H1 (cell line): ENCODE data around the gene CREG2. TPM values are rescaled to one million over a fixed set of nuclear protein-coding genes. Genes with fewer than 3 reads are reported as not detected.

Experiments used
- CTCF ChIA-PET: fragments of 300-600 bp; sonication (Branson Sonifier 250); formaldehyde crosslinking; loops from one replicate; lab custom pipeline; 2021; ENCODE audit not compliant: partially characterized antibody; lab: Charles Lee
- POLR2A ChIA-PET: fragments of 300-600 bp; sonication (Branson Sonifier 250); formaldehyde crosslinking; loops from one replicate; lab custom pipeline; 2021; ENCODE audit warnings: inconsistent platforms; ENCODE audit not compliant: partially characterized antibody; lab: Charles Lee
- DNase-seq, 2 experiments: peaks; one replicate each; pipeline versions ENCODE4 v3.0.0 to v3.0.0-alpha.2; 2010 to 2022; ENCODE audit warnings: low spot score in 2 of 2, low read depth in 1 of 2, mixed read lengths in 1 of 2
- FAIRE-seq: peaks from 2 replicates; lab custom pipeline; 2011; peaks lifted over from hg19 to GRCh38; lab: Jason Lieb, UNC
- H2AFZ ChIP-seq: 2 replicates; pipeline ENCODE4 v1.8.1; 2012; ENCODE audit warnings: low read length, inconsistent platforms
- H2AK5ac ChIP-seq: 2 replicates; pipeline ENCODE4 v1.6.1; 2013; ENCODE audit warnings: low read depth, low read length
- H2BK120ac ChIP-seq: replicated peaks from 2 replicates; pipeline ENCODE3; 2013; ENCODE audit warnings: low read depth, low read length, inconsistent platforms
- H2BK12ac ChIP-seq: 2 replicates; pipeline ENCODE4 v1.6.1; 2013; ENCODE audit warnings: low read depth, low read length
- H2BK15ac ChIP-seq: 2 replicates; pipeline ENCODE4 v1.6.1; 2013; ENCODE audit warnings: low read length
- H2BK20ac ChIP-seq: 2 replicates; pipeline ENCODE4 v1.6.1; 2013; ENCODE audit warnings: low read length
- H2BK5ac ChIP-seq: 2 replicates; pipeline ENCODE4 v1.6.1; 2013; ENCODE audit warnings: low read depth, low read length
- H3K14ac ChIP-seq: 2 replicates; pipeline ENCODE4 v1.6.1; 2013; ENCODE audit warnings: inconsistent platforms; ENCODE audit not compliant: insufficient read length
- H3K18ac ChIP-seq: 2 replicates; pipeline ENCODE4 v1.6.1; 2013; ENCODE audit warnings: low read length; ENCODE audit errors: extremely low read depth
- H3K23ac ChIP-seq: 2 replicates; pipeline ENCODE4 v1.6.1; 2013; ENCODE audit warnings: inconsistent platforms; ENCODE audit not compliant: insufficient read length
- H3K23me2 ChIP-seq: 2 replicates; pipeline ENCODE4 v1.6.1; 2013; ENCODE audit warnings: low read depth, low read length
- H3K27ac ChIP-seq: 2 replicates; pipeline ENCODE4 v1.6.1; 2011; ENCODE audit warnings: low read depth, low read length, inconsistent platforms
- H3K27me3 ChIP-seq, 4 experiments: replicated peaks in 1 of 4; 1 replicate in 1 of 4; 2 replicates in 3 of 4; pipeline versions ENCODE4 v1.6.1 to v1.8.1; 2011 to 2013; ENCODE audit warnings: low read length in 3 of 4, mild to moderate bottlenecking in 3 of 4, inconsistent platforms in 2 of 4, mixed read lengths in 2 of 4, moderate library complexity in 1 of 4; ENCODE audit not compliant: control insufficient read depth in 3 of 4, insufficient read depth in 3 of 4; ENCODE audit errors: extremely low read depth in 1 of 4
- H3K36me3 ChIP-seq, 4 experiments: 2 replicates each; pipeline versions ENCODE4 v1.6.1 to v1.8.1; 2011 to 2013; ENCODE audit warnings: mild to moderate bottlenecking in 4 of 4, low read length in 3 of 4, moderate library complexity in 2 of 4, control low read depth in 1 of 4, inconsistent platforms in 1 of 4; ENCODE audit not compliant: insufficient read depth in 4 of 4, control insufficient read depth in 2 of 4
- H3K4ac ChIP-seq: replicated peaks from 2 replicates; pipeline ENCODE3; 2013; ENCODE audit warnings: low read length, low read depth, mixed read lengths, inconsistent platforms; ENCODE audit not compliant: insufficient read length
- H3K4me1 ChIP-seq, 4 experiments: replicated peaks in 1 of 4; 1 replicate in 1 of 4; 2 replicates in 3 of 4; pipeline versions ENCODE4 v1.6.1 to v1.8.1; 2011 to 2013; ENCODE audit warnings: low read length in 3 of 4, inconsistent platforms in 2 of 4, mixed read lengths in 1 of 4; ENCODE audit not compliant: insufficient read depth in 4 of 4, control insufficient read depth in 3 of 4
- H3K4me2 ChIP-seq, 2 experiments: 2 replicates each; pipeline versions ENCODE4 v1.6.1 to v1.8.1; 2011 to 2013; ENCODE audit warnings: low read depth in 2 of 2, low read length in 2 of 2, control low read depth in 1 of 2, inconsistent platforms in 1 of 2, mild to moderate bottlenecking in 1 of 2; ENCODE audit not compliant: insufficient read depth in 1 of 2
- H3K4me3 ChIP-seq, 4 experiments: fragments of 200-600, 300-600 bp in 1 of 4; sonication (generic), shearing (Covaris generic), sonication (Bioruptor Twin) in 1 of 4; 2 replicates each; pipeline versions ENCODE4 v1.5.1 to v1.8.1; 2011 to 2016; ENCODE audit warnings: low read length in 4 of 4, low read depth in 3 of 4, control low read depth in 2 of 4, inconsistent platforms in 2 of 4, mild to moderate bottlenecking in 2 of 4, mixed read lengths in 1 of 4, moderate library complexity in 1 of 4; ENCODE audit not compliant: insufficient read depth in 2 of 4; ENCODE audit errors: extremely low read depth in 1 of 4
- H3K56ac ChIP-seq: replicated peaks from 2 replicates; pipeline ENCODE3; 2013; ENCODE audit warnings: low read depth, mild to moderate bottlenecking, mixed read lengths, low read length, inconsistent platforms; ENCODE audit not compliant: insufficient read length
- H3K79me1 ChIP-seq: 2 replicates; pipeline ENCODE4 v1.6.1; 2013; ENCODE audit warnings: low read depth, low read length, control low read depth
- H3K79me2 ChIP-seq, 2 experiments: 2 replicates each; pipeline versions ENCODE4 v1.6.1 to v1.8.1; 2012 to 2013; ENCODE audit warnings: low read length in 2 of 2, mild to moderate bottlenecking in 2 of 2, inconsistent platforms in 1 of 2; ENCODE audit not compliant: insufficient read depth in 2 of 2, control insufficient read depth in 1 of 2
- H3K9ac ChIP-seq, 4 experiments: replicated peaks in 1 of 4; 1 replicate in 1 of 4; 2 replicates in 3 of 4; pipeline versions ENCODE4 v1.6.1 to v1.8.1; 2011 to 2013; ENCODE audit warnings: low read depth in 3 of 4, low read length in 3 of 4, control low read depth in 2 of 4, mild to moderate bottlenecking in 2 of 4, moderate library complexity in 2 of 4, inconsistent platforms in 1 of 4; ENCODE audit errors: extremely low read depth in 1 of 4
- H3K9me3 ChIP-seq, 2 experiments: 2 replicates each; pipeline versions ENCODE4 v1.6.1 to v1.8.1; 2012 to 2013; ENCODE audit warnings: mild to moderate bottlenecking in 2 of 2, moderate library complexity in 2 of 2, control low read depth in 1 of 2, inconsistent platforms in 1 of 2, low read depth in 1 of 2, low read length in 1 of 2, mixed read lengths in 1 of 2; ENCODE audit not compliant: insufficient read depth in 2 of 2
- H4K20me1 ChIP-seq, 2 experiments: replicated peaks in 1 of 2; 2 replicates each; pipeline versions ENCODE3 to v1.8.1; 2011 to 2013; ENCODE audit warnings: inconsistent platforms in 2 of 2, low read length in 2 of 2, mild to moderate bottlenecking in 1 of 2; ENCODE audit not compliant: insufficient read depth in 2 of 2, control insufficient read depth in 1 of 2
- H4K5ac ChIP-seq: 2 replicates; pipeline ENCODE4 v1.6.1; 2013; ENCODE audit warnings: low read length, low read depth, mixed read lengths, inconsistent platforms; ENCODE audit not compliant: insufficient read length
- H4K8ac ChIP-seq: 2 replicates; pipeline ENCODE4 v1.8.0; 2013; ENCODE audit warnings: mild to moderate bottlenecking, moderate library complexity, low read length, inconsistent platforms; ENCODE audit not compliant: insufficient read depth; ENCODE audit errors: extremely low read depth
- H4K91ac ChIP-seq: replicated peaks from 2 replicates; pipeline ENCODE3; 2013; ENCODE audit warnings: low read length, mixed read lengths, inconsistent platforms; ENCODE audit not compliant: insufficient read length
- BACH1 ChIP-seq: IDR thresholded peaks from 2 replicates; pipeline ENCODE4 v1.6.1; 2012; ENCODE audit warnings: low read length, improper control_type of control experiment
- CBX8 ChIP-seq: fragments of 300-800, 300-1000 bp; sonication (generic); IDR thresholded peaks from 2 replicates; pipeline ENCODE4 v1.7.1; 2016; ENCODE audit warnings: low read depth, low read length, borderline replicate concordance
- GABPA ChIP-seq: IDR thresholded peaks from 2 replicates; pipeline ENCODE4 v1.6.1; 2011; ENCODE audit warnings: mild to moderate bottlenecking, low read length, moderate library complexity, borderline replicate concordance; ENCODE audit not compliant: insufficient read depth
- POLR2AphosphoS5 ChIP-seq: IDR thresholded peaks from 2 replicates; pipeline ENCODE4 v1.6.1; 2011; ENCODE audit warnings: low read depth, low read length
- RAD21 ChIP-seq, 2 experiments: IDR thresholded peaks in 1 of 2; conservative IDR thresholded peaks in 1 of 2; 2 replicates each; pipeline ENCODE4 v1.6.1; 2011; ENCODE audit warnings: low read depth in 2 of 2, low read length in 2 of 2, improper control_type of control experiment in 1 of 2, inconsistent platforms in 1 of 2, mild to moderate bottlenecking in 1 of 2, moderate library complexity in 1 of 2
- RBBP5 ChIP-seq: IDR thresholded peaks from 2 replicates; pipeline ENCODE4 v1.7.1; 2012; ENCODE audit warnings: low read depth, mild to moderate bottlenecking, inconsistent platforms, low read length, moderate library complexity, borderline replicate concordance
- RXRA ChIP-seq: IDR thresholded peaks from 2 replicates; pipeline ENCODE4 v1.6.1; 2011; ENCODE audit warnings: low read depth, mild to moderate bottlenecking, low read length, moderate library complexity; ENCODE audit not compliant: insufficient read depth
- SP2 ChIP-seq: IDR thresholded peaks from 2 replicates; pipeline ENCODE4 v1.6.1; 2012; ENCODE audit warnings: mild to moderate bottlenecking, low read length, inconsistent platforms
- SP4 ChIP-seq: IDR thresholded peaks from 2 replicates; pipeline ENCODE4 v1.6.1; 2012; ENCODE audit warnings: low read length, inconsistent platforms
- WGBS, 2 experiments: shearing (Covaris generic) in 1 of 2; methylation state at CpG; one replicate each; pipeline versions ENCODE4 v1.1.6 to v1.1.7; 2013 to 2015; ENCODE audit warnings: low lambda C conversion rate in 2 of 2, mixed read lengths in 2 of 2, inconsistent platforms in 1 of 2, low coverage in 1 of 2, missing lambda C conversion rate in 1 of 2; ENCODE audit not compliant: insufficient replicate concordance in 2 of 2, insufficient coverage in 1 of 2, insufficient read length in 1 of 2; ENCODE audit errors: extremely low coverage in 1 of 2, missing lambda C conversion rate in 1 of 2; 5-methylcytosine and 5-hydroxymethylcytosine counted together
- polyA plus RNA-seq, 7 experiments: library from polyadenylated mRNA; depleted of rRNA in 3 of 7; stranded (reverse) in 5 of 7; unstranded in 2 of 7; fragments of >200 nt in 5 of 7; fragments of 200-250 nt in 2 of 7; gene quantifications; 1 replicate in 5 of 7; 2 replicates in 1 of 7; 4 replicates in 1 of 7; pipeline versions ENCODE4 v1.2.1 to v1.2.3, GENCODE V29; 2011 to 2013; ENCODE audit warnings: missing spikeins in 2 of 7, mixed read lengths in 2 of 7
- total RNA-seq: library from RNA; stranded (reverse); fragmentation: NEBNext Ultra II Directional; extraction: Animal tissue kit (Norgen Biotek cat#: 25700); gene quantifications from 2 replicates; pipeline ENCODE4 v1.2.1, GENCODE V29; 2021

The CREG2 gene
- total and polyA plus RNA-seq, 2 of the 8 experiments (the other 6 are each of a cell fraction or from before 2014, with no cell fraction given), result 2.0 to 2.2 TPM

DNA sequence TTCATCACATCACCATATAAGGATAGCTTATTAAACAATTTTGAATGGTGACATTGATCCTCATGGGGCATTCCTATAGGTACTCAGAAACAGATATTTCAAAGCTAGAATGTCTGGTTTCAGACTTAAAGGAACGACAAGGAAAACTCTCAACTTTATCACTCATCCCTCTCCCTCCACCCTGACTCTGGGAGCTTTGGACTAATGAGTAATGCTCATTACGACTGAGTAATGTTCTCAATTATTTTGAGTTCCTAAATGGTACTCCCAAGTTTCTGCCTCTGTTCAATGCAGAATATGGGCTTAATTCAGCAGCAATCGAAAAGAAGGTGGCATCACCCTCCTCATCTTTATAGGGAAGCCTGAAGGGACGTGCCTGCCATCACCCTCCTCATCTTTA is 44.2 kb upstream of the CREG2 start:
- FAIRE-seq, result no peak
- H3K56ac ChIP-seq, result no peak overlapping the region
- no peak overlapping the region for H3K4me2 ChIP-seq
- H3K27me3 ChIP-seq, result no peaks in the 10 kb centered on the region
- 88% methylated on average over 4 of the region's 4 CpGs; no CpG with 5 or more reads in 1 of the 2 experiments for WGBS, 2 experiments
- H3K4ac ChIP-seq, result no peak overlapping the region
- no peak overlapping the region for H4K8ac ChIP-seq
- H4K91ac ChIP-seq, result no peak overlapping the region
- H4K5ac ChIP-seq, result no peak overlapping the region
- peaks cover 0 to 4% (median 1%) of the 10 kb centered on the region in 4 experiments; a peak in 3 of 7 replicates for H3K4me1 ChIP-seq
- no peak overlapping the region for H3K23ac ChIP-seq
- H2AK5ac ChIP-seq, result no peak overlapping the region
- no peak overlapping the region for H2BK5ac ChIP-seq
- no peaks in the 10 kb centered on the region for H3K9me3 ChIP-seq
- H3K79me2 ChIP-seq, result no peaks in the 10 kb centered on the region
- no peaks in the 10 kb centered on the region for H3K79me1 ChIP-seq
- H2BK15ac ChIP-seq, result no peak overlapping the region
- POLR2A ChIA-PET, result no interaction called here
- no peak overlapping the region for H2BK120ac ChIP-seq
- H3K18ac ChIP-seq, result no peak overlapping the region
- no peak overlapping the region for H2AFZ ChIP-seq
- CTCF ChIA-PET, result interaction anchor here (0.7 to 6.7 kb wide), 2 partner anchors 12 to 44 kb away, joined by 3 to 32 read pairs; partner anchors contain the start of gene CREG2
- no peak overlapping the region for H2BK12ac ChIP-seq
- no peaks in the 10 kb centered on the region; a peak in 1 of 8 replicates for H3K36me3 ChIP-seq
- no peak overlapping the region for H3K14ac ChIP-seq
- H2BK20ac ChIP-seq, result no peak overlapping the region
- no peaks in the 10 kb centered on the region for H3K23me2 ChIP-seq
- TF ChIP-seq BACH1 (no peak), RBBP5 (no peak), CBX8 (no peak), RAD21 (IDR thresholded peaks at IDR 0.05 in 1 of 2, conservative IDR thresholded peaks at IDR 0.05 in 1 of 2; ENCODE audit: low read depth in 2 of 2, low read length in 2 of 2) (no peak), POLR2AphosphoS5 (no peak), GABPA (no peak), SP2 (no peak), RXRA (no peak), SP4 (no peak)
- TF ChIP-seq, all 59 proteins: peak for 0
- no peak overlapping the region for H3K27ac ChIP-seq
- no peak overlapping the region for H3K4me3 ChIP-seq
- H3K9ac ChIP-seq, result no peak overlapping the region
- no peak for DNase-seq
- H4K20me1 ChIP-seq, result no peaks in the 10 kb centered on the region
